HG03442 (cell line): Measurements from ENCODE around the gene C18orf32.
"Not testable (repeated sequence)": the region's sequence is repeated elsewhere in the genome, so short reads cannot be mapped to it uniquely, and the experiment has no call there.

Source experiments
- ATAC-seq: cut with Tn5 transposase; IDR thresholded peaks from one replicate; pipeline ENCODE4 v1.9.1; 2021; ENCODE audit warnings: mild to moderate bottlenecking, moderate library complexity; ENCODE audit not compliant: unreplicated experiment

Gene C18orf32

DNA sequence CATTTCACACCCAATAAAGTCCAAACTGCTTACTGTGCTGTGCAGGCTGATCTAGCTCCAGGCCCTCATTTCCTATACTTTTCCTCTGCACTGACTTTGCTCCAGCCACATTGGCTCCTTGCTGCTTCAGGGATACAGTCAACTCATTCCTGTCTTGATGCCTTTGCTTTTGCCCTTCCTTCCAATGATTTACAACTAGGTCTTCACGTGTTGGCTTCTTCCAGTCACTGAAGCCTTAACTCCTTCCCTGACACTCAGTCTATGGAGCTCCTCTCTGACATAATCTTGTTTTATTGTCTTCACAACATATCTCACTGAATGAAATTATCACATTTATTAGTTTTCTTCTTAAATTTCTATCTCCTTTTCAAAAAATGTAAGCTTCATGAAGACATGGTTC lies 16.9 kb upstream of the C18orf32 start:
- no peak for ATAC-seq

DNA sequence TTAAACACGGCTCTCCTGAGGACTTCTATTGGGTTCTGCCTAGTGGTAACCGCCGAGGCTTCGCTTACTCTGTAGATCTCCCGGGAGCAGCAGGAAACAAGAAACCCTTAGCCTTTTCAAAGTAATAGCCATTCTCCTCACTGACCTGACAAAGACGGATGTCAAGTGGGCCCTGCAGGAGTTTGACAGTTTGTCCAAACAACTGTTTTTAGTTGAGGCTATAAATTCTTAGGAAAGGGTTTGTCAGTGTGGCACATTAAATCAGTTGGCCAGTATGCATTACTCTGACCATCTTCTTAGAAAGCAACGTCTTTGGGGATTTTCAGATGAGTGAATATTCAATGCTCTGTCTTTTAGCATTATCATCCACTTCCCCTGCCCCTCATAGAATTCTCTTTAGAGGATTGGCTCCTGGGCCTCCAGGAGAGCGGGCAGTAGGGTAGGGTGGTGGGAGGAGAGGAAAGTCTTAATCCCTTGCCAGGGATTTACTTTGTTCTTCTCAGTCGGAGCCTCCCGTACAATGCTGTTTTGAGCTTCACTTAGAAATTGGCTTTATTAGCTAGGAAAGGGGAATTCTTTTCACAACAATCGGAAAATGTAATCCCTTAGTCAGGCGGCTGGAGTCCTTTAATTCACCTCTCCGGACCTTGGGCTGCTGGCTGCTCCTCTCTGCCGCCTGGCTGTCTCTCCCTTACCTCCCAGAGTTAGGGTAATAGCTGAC lies 13.3 kb upstream of the C18orf32 start:
- ATAC-seq, result no peak

DNA sequence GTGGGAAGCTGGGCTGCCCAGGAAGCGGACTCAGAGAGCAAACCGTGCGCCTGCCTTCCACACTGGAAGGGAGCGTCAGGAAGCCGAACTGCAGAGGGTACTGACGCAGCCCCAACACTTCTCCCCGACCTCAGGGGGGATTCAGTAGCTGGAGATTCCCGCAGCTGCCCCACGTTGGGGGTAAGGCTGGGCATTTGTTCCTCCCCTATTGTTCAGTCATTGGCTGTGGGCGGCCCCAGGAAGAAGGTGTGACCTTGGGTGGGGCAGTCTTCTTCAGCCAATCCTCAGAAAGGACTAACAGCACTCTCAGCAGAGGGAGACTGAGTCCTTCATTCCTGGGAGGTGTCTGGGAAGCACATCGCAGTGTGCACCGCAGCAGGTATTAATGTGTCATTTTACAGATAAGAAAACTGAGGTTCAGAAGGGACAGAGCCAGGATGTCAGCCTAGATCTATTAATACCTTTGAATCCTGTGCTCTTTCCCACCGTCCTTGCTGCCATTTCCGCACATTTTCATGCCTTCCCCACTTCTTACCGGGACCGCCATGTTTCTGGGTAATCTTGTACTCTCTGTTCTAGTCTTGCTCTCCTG lies 12.1 kb upstream of the C18orf32 start:
- no peak for ATAC-seq

DNA sequence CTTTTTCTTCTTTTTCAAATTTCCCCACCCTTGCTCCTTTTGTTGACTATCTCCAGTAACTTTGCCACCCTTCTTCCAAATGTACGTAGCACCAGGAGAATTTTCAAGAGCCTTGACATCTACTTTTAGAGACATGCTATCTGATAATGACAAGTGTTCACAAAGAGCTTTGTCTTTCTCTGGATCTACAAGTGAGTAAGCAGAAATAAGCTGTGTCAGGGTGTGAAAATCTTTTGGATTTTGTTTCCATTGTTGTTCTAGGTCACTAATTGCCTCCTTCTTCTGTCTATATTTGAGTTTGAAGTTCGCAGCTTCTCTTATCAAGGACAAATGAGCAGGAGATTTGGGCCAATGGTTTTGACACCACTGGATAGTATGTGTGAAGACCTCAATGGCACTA lies 8.4 kb upstream of the C18orf32 start:
- no peak for ATAC-seq

DNA sequence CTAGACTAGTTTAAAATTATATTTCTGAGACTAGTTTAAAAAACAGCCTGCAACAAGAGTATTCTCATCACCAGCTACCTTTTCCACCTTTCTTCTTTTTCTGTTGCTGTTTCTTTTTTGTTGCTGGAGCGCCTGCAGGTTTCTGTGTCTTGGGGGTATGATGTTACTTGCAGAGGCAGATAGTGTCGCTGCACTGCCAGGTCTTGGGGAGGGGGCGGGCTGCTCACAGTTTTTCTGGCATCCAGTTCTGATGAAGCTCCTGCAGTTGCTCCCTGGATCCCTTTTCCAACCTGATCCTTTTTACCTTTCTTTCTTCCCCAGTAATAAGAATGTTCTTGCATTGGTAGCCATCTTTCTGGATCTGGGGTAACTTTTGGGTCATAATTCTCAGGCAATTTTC lies 8.0 kb upstream of the C18orf32 start:
- ATAC-seq, result no peak

DNA sequence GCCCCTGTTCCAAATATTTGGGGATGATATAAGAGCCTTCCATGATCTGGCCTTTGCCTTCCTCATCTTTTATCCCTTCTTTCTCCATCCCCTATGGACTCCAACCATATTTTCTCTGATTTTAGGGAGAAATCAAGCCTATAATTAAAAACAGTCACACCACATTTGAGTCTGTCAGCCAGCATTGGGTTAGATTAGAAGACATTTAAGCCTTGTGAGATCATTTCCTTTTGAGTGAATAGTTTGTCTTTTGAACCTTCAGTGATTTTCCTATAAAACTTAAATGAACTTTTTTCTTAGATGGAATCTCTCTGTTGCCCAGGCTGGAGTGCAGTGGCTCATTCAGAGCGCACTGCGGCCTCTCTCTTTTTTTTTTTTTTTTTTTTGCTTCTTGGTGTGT lies 7.6 kb upstream of the C18orf32 start:
- ATAC-seq, result no peak

DNA sequence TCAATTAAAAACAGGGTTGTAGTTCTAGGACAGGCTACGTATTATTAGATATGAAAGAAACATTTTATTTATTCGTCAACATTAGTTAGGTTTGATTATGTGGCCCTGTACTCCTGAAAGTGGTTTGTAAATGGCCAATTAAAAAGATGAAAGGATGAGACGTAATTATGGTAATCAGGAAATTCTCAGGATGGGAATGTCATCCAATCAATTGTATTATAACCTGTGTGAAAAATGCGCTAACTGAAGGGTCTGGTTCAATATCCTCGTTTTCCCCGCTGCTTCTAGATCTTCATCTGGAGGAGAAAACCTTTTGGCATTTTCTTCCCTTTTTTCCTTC lies 5.6 kb upstream of the C18orf32 start:
- no peak for ATAC-seq

DNA sequence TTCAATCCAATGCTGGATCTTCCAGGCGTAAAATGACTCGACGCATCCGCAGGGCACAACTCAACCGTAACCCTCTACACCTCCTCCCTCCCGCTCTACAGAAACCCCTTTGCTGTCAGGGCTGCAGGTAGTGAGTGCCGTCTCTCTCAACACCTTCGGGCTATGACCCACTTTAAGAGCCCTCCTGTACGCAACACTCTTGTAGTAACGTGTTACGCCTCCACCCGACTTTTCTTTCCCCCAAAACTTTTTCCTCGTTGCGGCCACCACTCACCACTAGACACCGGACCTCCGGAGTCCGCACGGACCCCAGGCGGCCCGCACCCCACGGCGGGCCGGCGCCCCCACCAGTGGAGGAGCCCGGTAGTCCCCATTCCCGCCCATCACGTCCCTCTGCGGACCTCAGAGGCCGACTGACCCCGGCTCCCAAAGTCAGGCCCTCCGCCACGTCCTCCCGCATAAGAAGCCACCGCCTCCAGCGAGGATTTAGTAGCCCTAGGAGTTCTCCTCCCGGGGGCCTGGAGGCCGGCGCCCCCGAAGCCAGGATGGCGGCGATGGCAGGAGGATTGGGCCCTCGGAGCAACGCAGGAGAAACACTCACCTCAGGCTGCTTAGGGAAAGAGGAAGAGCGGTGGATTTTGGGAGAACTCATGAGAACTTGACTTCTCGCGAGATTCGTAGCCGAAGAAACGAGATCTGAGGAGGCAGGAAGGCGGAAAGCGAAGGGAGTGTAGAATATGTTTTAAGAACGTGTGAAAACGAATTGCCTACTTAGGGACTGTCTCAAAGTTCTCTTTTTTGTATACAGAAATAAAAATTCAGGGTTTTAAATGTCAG lies 5.0 kb upstream of the C18orf32 start, which contains the start of gene RPL17:
Gene RPL17, minus strand, starts transcription at position 609 of the 837 bp plus-strand sequence.
- ATAC-seq, result peak; percentile 79

DNA sequence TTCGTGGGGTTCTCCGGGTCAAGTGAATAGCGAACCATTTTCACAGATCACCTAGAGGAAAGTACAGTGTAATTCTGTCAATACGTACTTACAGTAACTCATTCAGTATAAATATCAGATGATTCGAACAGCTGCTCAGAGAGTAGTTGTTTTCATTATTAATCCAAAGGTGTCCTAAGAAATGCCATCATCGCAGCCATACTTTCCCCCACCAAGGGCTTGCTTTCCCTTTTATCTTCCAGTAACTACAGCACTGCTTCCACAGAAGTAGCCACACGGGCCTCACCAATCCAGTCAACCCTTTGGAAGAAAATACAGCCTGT lies 4.5 kb upstream of the C18orf32 start:
- ATAC-seq, result no peak

DNA sequence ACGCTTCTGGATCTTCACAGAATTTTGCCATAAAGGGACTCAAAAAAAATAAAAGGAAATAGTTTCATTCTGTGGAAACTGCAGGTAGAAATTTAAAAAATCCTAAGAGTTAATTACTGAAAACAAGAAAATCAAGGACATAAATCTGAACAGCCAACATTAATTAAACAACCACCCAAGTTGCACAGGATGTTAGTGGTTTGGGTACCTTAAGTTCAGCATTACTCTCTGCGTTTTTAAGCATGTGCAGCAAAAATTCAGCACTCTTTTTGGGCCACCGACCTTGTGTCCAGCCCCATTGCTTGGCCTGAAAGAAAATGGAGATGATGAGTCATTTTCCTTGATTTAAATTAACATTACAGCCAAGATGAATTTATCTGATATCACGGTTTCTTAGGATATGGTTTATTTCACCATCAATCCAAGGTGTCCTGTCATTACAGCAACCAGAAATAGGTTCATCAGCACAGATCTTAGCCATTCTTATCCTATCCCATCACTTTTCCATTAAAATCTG lies 3.3 kb upstream of the C18orf32 start:
- no peak for ATAC-seq

DNA sequence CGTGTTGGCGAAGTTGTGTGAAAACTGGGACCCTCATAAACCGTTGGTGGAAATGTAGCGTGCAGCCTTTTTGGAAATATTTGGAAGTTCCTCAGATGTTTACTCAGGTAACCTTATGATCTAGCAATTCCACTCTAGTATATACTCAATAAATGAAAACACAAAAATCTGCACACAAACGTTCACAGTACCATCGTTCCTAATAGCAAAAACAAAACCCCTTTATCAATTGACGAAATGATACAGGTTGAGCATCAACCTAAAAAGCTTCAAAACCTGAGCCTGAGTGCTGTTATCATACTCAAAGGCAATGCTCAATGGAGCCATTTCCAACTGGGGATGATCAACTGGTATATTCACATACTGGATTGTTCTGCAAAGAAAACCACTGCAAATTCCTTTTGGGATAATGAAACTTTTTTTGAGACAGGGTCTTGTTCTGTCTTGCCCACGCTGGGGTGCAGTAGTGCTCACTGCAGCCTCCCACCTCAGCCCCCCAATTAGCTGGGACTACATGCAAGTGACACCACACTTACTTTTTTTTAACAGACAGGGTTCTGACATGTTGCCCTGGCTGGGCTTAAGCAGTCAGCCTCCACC lies 777 bp upstream of the C18orf32 start:
- ATAC-seq, result no peak

DNA sequence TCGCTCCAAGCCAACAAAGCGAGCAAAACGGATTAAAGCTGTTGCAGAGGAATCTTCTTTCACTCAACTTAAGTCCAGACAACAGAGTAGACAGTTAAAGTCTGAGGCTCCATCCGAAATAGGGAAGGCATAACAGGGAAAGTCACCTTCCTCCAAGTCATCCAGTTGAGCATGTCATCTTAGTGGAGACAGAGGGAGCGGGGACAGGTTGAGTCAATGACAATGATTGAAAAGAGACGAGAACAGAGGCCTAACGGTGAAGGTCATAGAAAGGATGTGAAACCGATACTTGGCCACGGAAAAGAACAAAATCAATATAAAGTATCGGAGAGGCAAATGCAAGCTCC lies 455 bp downstream of the C18orf32 start:
- ATAC-seq, result no peak

DNA sequence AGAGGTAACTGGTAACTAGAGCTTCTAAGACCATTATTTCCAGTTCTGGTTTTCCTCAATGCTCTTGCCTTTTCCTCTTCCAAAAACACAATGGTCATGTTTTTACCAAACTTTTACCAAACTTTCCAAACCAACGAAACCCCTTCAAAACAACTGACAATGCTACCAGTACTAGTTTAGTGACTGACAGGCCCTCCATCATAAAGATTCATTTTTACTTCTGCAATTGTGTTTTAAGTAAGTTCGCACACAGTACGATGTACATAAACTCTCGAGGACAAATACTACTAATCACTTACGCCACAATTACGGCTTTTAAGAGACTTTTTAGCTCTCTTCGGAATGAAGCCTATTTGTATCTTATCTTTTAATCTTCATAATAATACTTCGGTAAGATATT lies 900 bp downstream of the C18orf32 start:
- no peak for ATAC-seq

DNA sequence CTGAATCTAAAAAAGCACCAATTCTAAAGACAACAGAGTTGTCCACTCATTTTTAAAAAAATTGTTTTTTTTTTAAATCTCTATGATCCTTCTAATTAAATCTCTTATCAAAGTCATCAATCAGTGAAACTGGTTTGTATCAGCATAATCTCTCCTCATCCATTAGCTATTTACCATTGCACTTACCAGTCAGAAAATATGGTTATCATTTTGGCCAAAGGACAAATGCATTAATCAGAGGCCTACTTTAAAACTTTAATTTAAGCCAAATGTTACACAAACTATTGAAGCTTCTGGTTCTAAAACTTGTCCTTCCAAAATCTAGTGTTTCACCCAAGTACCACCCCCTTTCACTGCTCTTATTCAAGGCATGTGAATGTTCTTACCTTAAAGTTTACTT lies 3.8 kb downstream of the C18orf32 start:
- ATAC-seq, result no peak

DNA sequence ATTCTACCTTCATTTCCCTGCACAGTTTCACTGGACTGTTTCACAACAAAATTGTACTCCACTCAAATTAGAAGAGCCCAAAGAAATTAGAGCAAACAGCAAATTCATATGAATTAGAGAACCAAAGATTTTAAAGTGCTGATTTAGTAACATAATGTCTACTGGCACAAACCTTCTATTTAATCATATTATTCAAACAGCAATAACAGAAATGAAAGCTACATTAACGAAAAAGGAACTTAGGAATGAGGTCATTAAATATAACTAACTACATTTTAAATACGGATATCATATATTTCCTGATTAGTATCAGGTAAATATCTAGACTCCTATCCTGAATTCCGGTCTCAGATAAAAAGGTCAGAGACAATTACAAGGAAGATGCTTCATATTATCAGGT lies 5.1 kb downstream of the C18orf32 start:
- ATAC-seq, result no peak

DNA sequence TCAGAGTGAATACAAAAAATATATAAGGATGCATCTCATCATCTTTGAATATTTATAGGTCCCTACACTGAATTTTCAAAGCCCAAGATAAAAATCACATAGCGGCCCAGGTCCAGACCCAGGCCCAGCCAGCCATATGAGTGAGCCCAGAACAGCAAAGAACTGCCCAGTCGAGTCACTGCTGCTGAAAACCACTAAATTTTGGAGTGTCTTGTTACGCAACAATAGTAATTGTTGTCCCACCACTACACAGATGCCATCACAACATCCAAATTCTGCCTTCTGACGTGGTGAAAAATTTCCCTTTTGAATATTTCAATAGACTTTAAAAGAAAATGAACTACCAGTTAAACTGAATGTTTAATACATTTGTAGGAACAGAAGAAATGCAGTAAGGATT lies 5.7 kb downstream of the C18orf32 start:
- ATAC-seq, result no peak

DNA sequence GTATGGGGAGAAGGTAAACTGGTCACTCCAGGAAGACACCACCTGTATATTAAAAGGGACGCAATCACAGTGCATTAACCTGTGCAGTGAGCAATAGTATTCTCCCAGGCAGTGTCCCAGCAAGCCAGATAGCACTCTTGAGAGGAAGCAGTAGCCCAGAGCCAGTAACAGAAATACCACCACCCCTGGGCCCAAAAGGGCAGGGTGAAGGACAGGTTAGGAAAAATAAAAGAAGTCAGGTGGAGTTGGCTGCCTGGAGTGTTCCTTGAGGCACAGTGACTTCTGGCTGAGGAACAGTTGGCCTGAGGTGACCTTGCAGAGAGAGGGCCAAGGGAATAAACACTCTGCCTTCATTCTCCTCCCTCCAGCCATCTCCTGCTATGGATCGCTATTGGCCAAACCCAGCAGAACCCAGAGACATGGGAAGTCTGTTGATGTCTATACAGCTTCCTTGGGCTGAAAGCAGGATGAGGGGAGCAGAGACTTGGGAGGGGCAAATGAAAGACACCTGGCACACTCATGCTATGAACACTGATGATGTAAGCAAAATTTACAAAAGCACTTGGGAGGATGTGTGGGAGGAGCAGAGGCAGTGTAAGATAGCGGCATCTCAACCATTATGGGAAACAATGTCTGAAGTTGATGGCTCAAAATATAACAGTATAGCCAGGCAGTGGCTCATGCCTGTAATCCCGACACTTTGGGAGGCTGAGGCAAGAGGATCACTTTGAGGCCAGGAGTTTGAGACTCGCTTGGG lies 7.5 kb downstream of the C18orf32 start:
- no peak for ATAC-seq

DNA sequence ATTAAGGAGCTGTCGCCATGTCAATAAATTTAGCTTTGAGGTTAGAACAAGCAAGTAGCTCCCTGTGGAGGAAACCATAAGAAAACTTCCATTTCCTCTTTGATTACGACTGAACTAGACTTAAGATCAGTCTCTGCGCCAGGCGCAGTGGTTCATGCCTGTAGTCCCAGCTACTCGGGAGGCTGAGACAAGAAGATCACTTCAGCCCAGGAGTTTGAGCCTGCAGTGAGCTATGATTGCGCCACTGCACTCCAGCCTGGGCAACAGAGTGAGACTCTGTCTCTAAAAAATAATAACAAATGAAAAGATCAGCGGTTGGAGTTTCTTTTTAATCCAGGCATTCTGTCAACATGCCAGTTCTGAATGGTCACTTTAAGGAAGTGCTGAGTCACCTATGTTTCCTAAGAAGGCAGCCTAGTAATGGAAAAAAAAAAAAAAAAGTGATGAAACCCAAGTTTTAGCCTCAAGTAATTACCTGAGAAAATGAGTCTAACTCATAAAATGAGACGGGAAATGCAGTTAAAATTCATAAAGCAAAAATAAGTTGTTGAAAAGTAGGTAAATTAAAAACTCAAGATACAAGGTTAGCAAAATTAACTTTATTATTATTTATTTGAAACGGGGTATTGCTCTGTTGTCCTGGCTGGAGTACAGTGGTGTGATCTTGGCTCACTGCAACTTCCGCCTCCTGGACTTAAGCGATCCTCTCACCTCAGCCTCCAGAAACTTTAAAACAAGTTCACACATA lies 10.2 kb downstream of the C18orf32 start:
- ATAC-seq, result peak; percentile 61

DNA sequence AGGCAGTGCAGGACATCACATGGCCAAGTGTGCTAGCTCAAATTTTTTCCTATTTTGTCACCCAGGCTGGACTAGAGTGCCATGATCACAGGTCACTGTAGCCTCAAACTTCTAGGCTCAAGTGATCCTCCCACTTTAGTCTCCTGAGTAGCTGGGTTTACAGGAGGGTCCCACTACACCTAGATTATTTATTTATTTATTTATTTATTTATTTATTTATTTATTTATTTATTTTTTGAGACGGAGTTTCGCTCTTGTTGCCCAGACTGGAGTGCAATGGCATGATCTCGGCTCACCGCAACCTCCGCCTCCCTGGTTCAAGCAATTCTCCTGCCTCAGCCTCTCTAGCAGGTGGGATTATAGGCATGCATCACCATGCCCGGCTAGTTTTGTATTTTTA lies 12.1 kb downstream of the C18orf32 start:
- ATAC-seq, result not testable (repeated sequence)

DNA sequence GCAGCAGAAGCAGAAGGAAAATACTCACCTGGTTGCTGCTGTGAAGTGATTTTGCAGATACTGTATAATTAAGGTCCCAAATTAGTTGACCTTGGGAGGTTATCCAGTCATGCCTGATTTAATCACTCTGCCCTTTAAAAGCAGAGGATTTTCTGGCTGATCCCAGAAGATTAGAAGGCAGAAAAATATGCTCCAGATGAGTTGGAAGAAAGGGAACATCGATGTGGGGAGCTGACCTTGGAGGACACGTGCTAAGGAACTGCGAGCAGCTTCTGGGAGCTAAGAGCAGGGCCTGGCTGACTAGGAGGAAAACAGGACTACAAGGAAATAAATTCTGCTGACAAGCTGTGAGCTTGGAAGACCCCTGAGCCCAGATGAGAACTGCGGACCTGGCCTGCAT lies 13.3 kb downstream of the C18orf32 start:
- ATAC-seq, result no peak
